Skeletal muscle tissue (tissue), 4 donors: ENCODE data around the gene HPCAL1. TPM values are rescaled to one million over a fixed set of nuclear protein-coding genes. Genes with fewer than 3 reads are reported as not detected.

Experiments used
- H3K27ac ChIP-seq: one replicate; pipeline ENCODE4 v1.7.0; 2013; ENCODE audit warnings: mild to moderate bottlenecking, low read depth, low read length, inconsistent platforms
- H3K27me3 ChIP-seq, 3 donors: one replicate each; pipeline ENCODE4 v1.7.0; 2013; ENCODE audit warnings: low read length in 3 of 3; ENCODE audit not compliant: control insufficient read depth in 3 of 3, insufficient read depth in 3 of 3
- H3K36me3 ChIP-seq, 3 donors: one replicate each; pipeline ENCODE4 v1.7.0; 2013; ENCODE audit warnings: low read length in 3 of 3; ENCODE audit not compliant: control insufficient read depth in 3 of 3, insufficient read depth in 3 of 3
- H3K4me1 ChIP-seq, 3 donors: one replicate each; pipeline ENCODE4 v1.7.0; 2013; ENCODE audit warnings: low read length in 3 of 3, mild to moderate bottlenecking in 3 of 3; ENCODE audit not compliant: control insufficient read depth in 3 of 3, insufficient read depth in 3 of 3
- H3K4me3 ChIP-seq, 3 donors: one replicate each; pipeline ENCODE4 v1.7.0; 2013; ENCODE audit warnings: low read length in 3 of 3
- H3K9ac ChIP-seq, 3 donors: one replicate each; pipeline ENCODE4 v1.7.0; 2013; ENCODE audit warnings: low read length in 3 of 3, mild to moderate bottlenecking in 3 of 3, moderate library complexity in 2 of 3, low read depth in 1 of 3
- H3K9me3 ChIP-seq, 3 donors: one replicate each; pipeline ENCODE4 v1.7.0; 2013; ENCODE audit warnings: low read length in 3 of 3; ENCODE audit not compliant: control insufficient read depth in 3 of 3
- total RNA-seq: library from RNA; depleted of rRNA; stranded (reverse); fragments of >200 nt; gene quantifications from one replicate; pipeline ENCODE4 v1.2.3, GENCODE V29; 2014
- donor health status: Osteomylitis.

HPCAL1 gene
- total RNA-seq, 1 donor from 2014 or later = 15.1 TPM

DNA sequence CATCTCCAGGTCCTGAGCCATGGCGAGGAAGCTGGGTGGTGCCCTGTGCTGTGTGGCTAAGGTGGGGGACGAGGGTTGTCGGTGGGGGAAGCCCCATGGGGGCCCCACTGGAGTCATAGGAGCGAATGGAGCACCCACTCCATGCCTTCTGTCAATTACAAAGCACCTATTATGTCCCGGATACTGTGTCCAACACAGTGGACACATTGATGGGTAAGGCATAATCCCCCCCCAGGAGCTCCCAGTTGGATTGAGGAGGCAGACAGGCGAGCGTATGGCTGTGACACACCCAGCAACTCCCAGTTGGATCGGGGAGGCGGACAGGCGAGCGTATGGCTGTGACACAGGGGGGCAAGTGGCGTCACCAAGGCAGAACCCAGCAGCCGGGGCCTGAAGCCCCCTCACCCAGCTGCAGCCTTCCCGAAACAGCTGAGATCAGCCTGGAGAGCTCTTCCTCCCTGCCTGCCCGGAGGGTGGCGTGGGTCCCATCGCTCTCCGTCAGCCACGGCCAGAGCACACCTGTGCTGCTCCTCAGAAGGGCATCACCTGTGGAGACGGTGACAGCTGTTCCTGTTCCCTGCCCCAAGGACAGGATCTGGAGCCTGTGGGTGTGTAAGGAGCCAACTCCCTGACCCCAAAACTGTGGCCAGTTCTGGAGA, 69.6 kb downstream of the HPCAL1 start:
- no peak overlapping the region for H3K27ac ChIP-seq
- no peaks in the 10 kb centered on the region for H3K36me3 ChIP-seq
- H3K9ac ChIP-seq = no peak overlapping the region
- H3K9me3 ChIP-seq = no peaks in the 10 kb centered on the region
- no peaks in the 10 kb centered on the region for H3K27me3 ChIP-seq
- H3K4me1 ChIP-seq = peaks cover 0 to 4% (median 0%) of the 10 kb centered on the region in 3 donors
- H3K4me3 ChIP-seq = no peak overlapping the region

DNA sequence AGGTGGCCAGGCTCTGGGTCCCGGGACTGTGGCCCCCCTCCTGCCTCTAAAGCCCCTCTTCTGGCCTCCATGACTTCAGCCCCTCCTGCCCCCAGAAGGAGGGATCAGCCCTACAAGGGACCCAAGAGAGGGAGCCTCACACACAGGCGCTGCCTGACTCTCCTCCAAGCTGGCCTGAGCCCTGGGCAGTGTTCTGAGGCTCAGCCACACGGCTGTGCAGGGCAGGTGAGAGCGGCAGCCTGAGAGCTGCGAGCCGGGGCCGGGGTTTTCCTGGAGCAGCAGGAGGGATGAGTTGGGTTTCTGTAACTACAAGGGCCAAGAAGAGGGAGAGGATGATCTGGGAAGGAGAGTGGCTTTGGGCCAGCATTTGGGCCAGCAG, 70.1 kb downstream of the HPCAL1 start:
- no peak overlapping the region for H3K4me3 ChIP-seq
- peaks cover 0 to 4% (median 0%) of the 10 kb centered on the region in 3 donors for H3K4me1 ChIP-seq
- no peak overlapping the region for H3K27ac ChIP-seq
- H3K27me3 ChIP-seq = no peaks in the 10 kb centered on the region
- H3K9me3 ChIP-seq = no peaks in the 10 kb centered on the region
- H3K36me3 ChIP-seq = no peaks in the 10 kb centered on the region
- H3K9ac ChIP-seq = no peak overlapping the region

DNA sequence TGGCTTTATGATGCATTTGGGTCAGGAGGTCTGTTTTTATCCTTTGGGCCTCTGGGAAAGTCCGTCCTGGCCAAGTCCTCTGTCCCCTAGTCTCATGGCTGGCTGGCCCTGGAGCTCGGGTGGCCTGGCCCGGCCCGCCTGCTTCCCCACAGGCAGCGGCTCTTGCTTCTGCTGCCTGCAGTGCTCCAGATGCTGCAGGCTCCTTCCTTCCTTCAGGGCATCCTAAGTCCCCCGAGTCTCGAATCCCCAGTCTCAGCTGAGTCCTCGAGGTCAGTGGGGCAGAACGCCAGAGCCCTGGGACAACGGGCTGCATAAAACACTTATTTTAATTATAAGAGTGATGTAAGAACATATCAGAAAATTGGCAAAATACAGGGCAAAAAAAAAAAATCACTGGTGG, 71.2 kb downstream of the HPCAL1 start:
- no peaks in the 10 kb centered on the region for H3K27me3 ChIP-seq
- no peaks in the 10 kb centered on the region for H3K36me3 ChIP-seq
- no peak overlapping the region for H3K27ac ChIP-seq
- H3K4me3 ChIP-seq = no peak overlapping the region
- H3K9ac ChIP-seq = no peak overlapping the region
- peaks cover 0 to 4% (median 0%) of the 10 kb centered on the region in 3 donors for H3K4me1 ChIP-seq
- no peaks in the 10 kb centered on the region for H3K9me3 ChIP-seq

DNA sequence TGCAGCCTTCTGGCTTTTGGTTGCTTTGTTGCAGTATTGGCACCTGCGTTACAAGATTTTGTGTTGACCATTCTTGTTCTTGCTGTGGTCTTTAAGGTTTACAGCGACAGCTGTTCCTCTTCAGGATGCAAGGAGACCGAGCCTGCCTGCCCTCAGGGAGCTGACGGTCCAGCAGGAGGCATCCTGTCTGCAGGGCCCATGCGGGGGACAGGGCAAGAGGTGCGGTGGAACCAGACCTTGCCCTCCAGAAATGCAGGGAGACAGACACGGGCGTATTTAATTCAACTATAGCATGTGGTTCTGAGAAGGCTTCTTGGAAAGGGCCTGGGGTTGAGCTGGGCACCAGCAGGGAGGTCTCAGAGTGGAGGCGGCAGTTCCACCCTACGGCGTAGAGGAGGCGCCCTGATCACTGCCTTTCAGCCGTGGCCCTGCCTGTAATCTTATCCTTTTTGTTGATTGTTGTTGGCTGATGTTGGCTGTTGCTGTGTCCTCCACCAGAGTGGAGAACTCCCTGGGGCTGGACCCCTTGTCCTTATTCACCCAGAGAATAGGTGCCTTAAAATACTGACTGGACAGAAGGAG, 71.7 kb downstream of the HPCAL1 start:
- Histone ChIP-seq H3K9me3 (no peaks in the 10 kb centered on the region), H3K27ac (no peak overlapping the region), H3K4me1 (peaks cover 0 to 4% (median 0%) of the 10 kb centered on the region in 3 donors), H3K27me3 (no peaks in the 10 kb centered on the region), H3K4me3 (no peak overlapping the region), H3K36me3 (no peaks in the 10 kb centered on the region), H3K9ac (no peak overlapping the region)

DNA sequence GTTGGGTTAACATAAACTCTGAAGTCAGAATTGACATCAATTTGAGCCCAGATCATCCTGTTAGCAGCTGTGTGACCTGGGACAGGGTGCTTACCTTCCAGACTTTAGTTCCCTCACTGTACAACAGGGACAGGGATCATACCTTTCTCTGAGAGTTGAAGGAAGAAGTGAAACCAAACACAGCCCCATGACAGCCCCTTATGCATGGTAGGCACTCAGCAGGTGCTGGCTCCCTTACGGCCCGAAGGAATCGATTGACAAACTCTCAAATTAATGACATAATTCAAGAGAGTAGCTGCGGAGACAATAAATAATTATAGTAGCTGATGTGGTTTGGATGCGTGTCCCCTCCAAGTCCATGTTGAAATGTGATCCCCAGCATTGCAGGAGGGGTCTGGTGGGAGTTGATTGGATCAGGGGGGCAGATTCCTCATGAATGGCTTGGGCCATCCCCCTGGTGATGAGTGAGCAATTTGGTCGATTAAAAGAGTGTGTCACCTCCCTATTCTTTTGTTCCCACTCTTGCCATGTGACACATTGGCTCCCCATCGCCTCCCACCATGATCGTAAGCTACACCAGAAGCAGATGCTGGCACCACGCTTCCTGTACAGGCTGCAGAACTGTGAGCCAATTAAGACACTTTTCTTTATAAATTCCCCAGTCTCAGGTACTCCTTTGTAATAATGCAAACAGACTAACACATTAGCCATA, 73.0 kb downstream of the HPCAL1 start:
- no peak overlapping the region for H3K9ac ChIP-seq
- H3K36me3 ChIP-seq = no peaks in the 10 kb centered on the region
- H3K4me1 ChIP-seq = peaks cover 0 to 2% (median 0%) of the 10 kb centered on the region in 3 donors
- H3K4me3 ChIP-seq = no peak overlapping the region
- no peak overlapping the region for H3K27ac ChIP-seq
- H3K9me3 ChIP-seq = no peaks in the 10 kb centered on the region
- no peaks in the 10 kb centered on the region for H3K27me3 ChIP-seq

DNA sequence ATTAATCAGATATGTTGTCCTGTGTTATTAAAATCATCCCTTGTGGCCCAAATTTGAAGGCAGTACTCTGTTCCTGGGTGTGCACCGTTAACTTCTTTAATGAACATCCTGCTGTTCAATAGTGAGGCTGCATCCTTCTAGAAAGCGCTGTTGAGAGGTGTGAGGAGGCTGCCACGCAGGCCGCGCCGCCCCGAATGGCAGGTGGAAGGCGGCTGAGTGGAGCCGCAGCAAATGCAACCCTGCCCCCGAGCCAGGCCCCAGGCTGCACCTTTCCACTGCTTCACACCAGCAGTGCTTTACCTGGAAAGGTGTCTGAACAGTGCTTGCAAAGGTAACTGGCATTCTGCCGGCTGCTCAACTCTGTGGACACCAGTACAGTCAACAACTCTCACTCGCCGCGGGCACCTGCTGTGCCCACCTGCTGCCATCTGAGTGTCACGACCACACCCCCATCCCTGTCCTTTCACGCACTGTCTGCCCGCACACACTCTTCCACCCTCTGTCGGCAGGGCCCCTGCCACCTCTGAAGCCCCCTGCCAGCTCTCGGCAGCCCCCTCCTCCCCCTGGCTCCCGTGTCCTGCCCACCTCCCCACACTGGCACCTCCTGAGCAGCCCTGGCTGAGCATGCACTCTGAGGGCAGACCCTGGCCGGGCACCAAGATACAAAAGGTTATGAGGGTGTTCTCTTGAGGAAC, 74.5 kb downstream of the HPCAL1 start:
- Histone ChIP-seq H3K9ac (no peak overlapping the region), H3K4me1 (peaks cover 0 to 8% (median 0%) of the 10 kb centered on the region in 3 donors), H3K4me3 (no peak overlapping the region), H3K36me3 (no peaks in the 10 kb centered on the region), H3K27ac (no peak overlapping the region), H3K27me3 (no peaks in the 10 kb centered on the region), H3K9me3 (no peaks in the 10 kb centered on the region)

DNA sequence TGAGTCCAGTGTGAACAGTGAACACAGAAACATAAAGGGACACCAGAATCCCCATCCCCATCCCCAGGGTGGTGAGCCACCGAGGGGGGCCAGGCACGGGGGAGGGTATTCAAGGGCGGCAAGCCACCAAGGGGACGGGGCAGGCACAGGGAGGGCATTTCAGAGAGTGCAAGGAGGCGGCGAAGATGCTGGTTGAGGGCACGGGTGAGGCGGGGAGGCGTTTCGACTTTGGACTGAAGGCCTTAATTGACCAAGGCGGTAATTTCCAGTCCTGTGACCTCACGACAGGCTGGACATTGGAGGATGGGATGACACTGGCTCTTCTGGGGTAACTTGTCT, 75.0 kb downstream of the HPCAL1 start:
- Histone ChIP-seq H3K36me3 (no peaks in the 10 kb centered on the region), H3K9ac (no peak overlapping the region), H3K9me3 (no peaks in the 10 kb centered on the region), H3K27me3 (peaks cover 0 to 3% (median 0%) of the 10 kb centered on the region in 3 donors), H3K27ac (no peak overlapping the region), H3K4me1 (peaks cover 2 to 8% (median 2%) of the 10 kb centered on the region in 3 donors), H3K4me3 (no peak overlapping the region)

DNA sequence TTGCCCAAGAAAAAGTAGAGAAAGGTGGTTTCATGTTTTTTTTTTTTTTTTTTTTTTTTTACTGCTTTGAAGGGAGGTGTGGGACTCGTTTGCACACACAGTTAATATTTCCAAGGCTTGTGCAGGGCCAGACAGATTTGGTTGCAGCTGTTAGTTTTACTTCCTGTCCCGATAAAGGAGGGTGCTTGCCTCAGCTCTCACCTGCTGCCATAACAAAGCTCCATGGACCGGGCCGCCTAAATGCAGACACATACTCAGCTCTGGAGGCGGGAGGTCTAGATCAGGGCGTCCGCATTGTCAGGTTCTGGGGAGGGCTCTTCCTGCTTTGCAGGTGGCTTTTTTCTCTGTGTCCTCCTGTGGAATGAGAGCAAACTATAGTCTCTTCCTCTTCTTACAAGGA, 75.5 kb downstream of the HPCAL1 start:
- H3K4me1 ChIP-seq = peaks cover 4 to 8% (median 5%) of the 10 kb centered on the region in 3 donors
- peaks cover 0 to 3% (median 0%) of the 10 kb centered on the region in 3 donors for H3K27me3 ChIP-seq
- H3K9me3 ChIP-seq = no peaks in the 10 kb centered on the region
- H3K9ac ChIP-seq = no peak overlapping the region
- H3K4me3 ChIP-seq = no peak overlapping the region
- H3K36me3 ChIP-seq = no peaks in the 10 kb centered on the region
- H3K27ac ChIP-seq = no peak overlapping the region

DNA sequence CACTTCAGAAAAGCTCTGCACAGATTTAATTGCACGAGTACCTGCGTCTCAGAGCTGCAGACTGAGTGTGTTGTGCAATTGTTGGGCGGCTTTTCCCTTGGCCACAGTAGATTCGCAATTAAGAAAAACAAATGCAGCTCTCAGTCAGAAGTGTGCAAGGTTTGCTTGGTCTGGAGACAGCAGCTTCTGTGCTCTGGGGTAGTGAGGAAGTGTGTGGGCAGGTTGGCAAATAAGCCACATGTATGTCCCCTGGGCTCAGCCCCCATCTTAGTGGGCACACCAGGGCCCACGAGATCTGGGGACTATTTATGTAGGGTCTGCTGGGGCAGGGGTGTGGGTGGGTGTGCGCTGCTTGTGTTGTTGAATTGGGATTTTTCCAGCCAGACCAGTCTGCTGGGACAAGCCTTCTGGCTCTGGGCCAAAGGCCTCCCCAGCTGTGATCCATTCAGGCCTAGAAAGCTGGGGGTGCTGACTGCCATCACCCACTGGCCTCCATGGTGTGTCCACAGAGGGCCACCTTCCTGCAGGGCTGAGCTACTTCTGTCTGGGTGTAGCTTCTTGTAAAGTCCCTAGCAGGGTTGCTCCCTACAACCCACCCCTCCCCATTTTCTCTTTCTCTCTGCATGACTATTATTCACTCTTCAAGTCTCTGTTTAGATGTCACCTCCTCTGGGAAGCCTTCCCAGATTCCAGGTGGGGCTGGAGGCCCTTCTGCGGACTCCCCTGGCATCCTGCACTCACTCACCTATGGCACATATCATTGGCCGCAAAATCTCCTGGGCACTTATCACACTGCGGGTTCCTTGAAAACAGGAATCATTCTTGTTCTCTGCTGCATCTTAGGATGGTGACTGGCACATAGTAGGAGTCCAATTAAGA, 77.6 kb downstream of the HPCAL1 start:
- Histone ChIP-seq H3K4me3 (no peak overlapping the region), H3K36me3 (no peaks in the 10 kb centered on the region), H3K4me1 (peaks cover 4 to 8% (median 6%) of the 10 kb centered on the region in 3 donors), H3K27me3 (peaks cover 0 to 3% (median 0%) of the 10 kb centered on the region in 3 donors), H3K27ac (no peak overlapping the region), H3K9me3 (no peaks in the 10 kb centered on the region), H3K9ac (no peak overlapping the region)
